Measurements from ENCODE around the gene PSMC1.
A peak's percentile ranks its signal among the peaks of the same experiment; 100 is the strongest.

Gene PSMC1

DNA sequence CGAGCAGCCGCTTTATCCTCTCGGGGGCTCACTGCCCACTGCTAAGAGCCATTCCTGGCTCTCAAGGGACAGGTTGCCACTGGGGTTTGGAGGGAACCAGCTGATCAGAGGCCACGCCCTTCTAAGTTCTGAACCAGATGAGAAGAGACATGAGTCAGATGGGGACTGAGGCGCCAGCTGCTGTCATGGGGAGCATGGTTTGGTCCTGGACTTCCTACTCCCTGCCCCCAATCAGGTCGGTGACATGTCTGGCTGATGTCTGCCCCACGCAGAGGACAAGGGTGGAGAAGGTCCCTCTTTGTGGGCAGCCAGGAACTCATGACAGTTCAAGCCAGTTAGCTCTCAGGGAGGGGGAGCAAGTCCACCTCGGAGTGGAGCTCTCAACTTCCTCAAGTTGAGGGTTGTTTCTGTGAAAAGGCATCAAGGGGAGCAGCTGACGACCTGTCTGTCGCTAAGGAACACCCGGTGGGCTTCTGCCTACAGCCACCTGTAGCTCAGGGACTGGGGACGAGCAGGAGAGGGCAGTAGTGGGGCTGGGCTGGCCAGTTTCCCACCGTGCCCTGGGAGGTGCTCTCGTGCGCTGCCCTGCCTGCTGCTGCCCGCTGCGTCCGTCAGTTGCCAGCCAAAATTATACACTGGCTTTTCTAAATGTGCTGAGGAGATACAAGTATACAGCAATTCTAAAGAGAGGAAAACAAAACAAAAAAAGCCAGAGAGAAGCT is 20.5 kb downstream of the PSMC1 start:
- DNase-seq (ENCODE audit: low read depth) = no peak

DNA sequence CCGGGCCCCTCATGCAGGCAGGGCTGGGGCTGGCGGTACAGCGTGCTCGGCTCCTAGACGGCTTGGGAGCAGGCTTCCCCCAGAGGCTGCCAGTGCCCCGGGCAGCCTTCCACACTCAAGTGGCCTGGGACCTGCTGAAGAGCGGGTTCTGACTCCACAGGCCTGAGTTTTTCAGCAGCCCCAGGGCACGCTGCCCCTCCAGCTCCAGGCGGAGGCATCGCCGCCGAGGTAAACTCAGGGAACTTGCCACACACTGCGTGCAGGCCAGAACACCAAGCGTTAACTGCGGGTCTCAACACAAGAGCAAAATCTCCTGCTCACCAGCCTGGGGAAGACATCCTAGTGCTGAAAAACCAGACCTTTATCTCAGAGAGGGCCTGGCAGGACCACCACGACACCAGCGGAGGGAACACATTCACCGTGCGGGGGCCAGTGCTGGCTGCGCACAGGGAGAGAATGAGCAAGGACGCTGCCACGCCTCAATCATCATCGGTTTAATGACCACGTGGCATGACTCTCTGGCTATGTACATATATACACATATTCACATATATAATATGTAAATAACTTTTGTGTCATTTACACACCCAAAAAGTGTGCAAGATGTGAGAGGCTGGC is 21.3 kb downstream of the PSMC1 start:
- DNase-seq (ENCODE audit: low read depth) = no peak

DNA sequence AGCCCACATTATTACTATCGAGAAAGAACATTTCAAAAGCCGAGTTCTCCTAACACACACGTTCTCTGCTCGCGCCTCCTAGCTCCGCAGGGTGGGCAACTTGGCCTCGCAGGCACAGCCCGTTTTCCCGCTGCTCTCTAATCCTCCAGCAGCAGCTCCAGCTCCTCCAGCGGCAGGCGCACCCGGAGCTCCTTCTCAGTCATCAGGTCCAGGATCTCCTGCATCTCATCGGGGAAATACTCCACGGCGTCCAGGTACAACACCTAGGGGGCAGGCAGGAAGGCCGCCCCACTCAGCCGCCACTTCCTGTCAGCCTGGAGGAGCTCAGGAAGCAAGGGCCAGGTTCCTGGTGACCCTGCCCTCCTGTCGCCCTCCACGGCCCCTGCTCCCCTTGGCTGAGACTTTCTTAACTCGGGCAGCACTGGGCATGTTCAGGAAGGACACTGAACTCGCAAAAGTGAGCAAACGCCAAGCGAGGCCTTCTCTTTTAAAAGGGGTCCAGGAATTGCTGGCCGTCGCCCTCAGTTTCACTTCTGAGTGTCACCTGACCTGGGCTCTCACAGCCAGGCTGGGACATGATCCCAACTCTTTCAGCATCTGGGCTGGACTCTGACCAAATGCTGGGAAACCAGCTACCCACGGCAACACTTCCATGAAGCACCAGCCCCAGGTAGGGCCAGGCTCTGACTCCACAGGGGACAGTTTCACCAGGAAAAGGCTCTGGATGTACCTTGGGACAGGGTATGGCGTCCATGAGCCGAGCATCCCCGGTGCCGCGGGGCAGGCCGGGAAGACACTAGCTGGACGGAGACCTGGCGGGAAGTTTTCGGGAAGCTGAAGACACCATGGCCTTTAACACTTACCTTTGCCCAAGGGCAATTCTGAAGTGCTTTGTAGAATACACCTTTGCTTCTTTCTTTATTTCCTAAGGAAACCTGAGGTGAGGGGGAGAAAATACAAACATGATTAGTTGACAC is 22.1 kb downstream of the PSMC1 start:
- no peak for DNase-seq (ENCODE audit: low read depth)

DNA sequence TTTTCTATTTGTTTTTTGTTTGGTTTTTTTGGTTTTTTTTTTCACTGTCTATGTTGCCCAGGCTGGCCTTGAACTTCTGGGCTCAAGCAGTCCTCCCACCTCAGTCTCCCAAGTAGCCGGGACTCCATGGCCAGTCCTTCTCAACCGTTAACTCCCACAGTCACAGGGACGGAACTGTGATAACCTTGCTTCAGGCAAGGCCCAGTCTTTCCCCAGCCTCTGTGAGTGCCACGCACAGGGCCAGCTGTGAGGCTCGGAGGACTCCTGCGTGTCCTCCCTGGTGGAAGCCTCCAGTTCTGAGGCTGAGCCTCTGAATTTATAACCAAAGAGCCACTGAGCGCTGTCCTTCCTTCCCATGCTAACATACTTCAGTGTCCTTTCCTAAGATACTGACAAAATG is 23.7 kb downstream of the PSMC1 start:
- no peak for DNase-seq (ENCODE audit: low read depth)

DNA sequence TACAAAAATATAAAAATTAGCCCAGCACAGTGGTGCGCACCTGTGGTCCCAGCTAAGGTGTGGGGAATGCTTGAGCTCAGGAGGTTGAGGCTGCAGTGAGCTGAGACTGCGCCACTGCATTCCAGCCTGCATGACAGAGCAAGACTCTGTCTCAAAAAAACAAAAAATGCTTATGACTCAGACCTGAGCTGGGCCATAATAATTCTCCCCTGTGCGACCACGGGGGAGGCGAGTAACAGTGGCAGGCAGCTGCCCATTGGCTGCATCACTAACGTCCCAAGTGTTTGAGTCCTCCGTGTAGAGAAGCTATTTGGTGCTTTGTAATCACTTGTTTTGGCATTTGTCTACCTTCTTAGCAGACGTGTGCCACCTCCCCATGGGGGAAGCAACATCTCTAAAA is 24.9 kb downstream of the PSMC1 start:
- peak; percentile 60 for DNase-seq (ENCODE audit: low read depth)

DNA sequence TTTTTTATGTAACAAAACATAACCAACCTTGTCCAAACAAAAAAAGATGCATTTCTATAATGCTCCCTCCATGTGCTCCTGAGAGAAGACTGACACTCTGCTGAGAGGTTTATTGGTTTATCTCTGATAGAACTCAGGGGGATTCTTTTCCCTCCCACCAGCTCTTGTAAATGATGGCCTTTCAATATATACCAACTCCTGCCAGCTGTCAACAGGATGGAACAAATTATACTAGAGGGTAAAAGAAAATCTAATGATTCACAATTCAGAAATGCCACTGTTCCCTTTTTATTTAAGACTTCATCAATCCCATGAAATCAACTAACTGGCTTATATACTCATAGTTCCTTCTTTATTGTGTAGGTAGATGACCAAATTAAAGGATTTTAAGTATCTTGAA is 25.4 kb downstream of the PSMC1 start:
- DNase-seq (ENCODE audit: low read depth) = no peak

DNA sequence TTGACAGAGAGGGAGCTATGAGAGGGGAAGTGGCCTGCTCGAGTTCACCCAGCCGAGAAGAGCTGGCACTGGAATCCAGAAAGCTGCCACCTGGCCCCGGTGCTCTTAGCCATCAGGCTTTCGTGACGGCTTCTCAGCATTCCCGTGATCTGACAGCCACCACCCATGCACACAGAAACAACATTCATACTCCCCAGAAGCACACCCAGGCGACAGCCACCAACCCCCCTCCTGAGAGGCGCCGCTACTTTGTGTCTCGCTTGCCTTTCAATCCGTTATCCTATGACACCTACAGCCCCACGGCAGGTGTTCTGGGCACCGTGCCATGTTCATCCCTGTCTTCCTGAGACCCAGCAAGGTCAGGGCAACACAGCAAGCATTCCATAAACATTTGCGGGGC is 31.4 kb downstream of the PSMC1 start:
- no peak for DNase-seq (ENCODE audit: low read depth)

DNA sequence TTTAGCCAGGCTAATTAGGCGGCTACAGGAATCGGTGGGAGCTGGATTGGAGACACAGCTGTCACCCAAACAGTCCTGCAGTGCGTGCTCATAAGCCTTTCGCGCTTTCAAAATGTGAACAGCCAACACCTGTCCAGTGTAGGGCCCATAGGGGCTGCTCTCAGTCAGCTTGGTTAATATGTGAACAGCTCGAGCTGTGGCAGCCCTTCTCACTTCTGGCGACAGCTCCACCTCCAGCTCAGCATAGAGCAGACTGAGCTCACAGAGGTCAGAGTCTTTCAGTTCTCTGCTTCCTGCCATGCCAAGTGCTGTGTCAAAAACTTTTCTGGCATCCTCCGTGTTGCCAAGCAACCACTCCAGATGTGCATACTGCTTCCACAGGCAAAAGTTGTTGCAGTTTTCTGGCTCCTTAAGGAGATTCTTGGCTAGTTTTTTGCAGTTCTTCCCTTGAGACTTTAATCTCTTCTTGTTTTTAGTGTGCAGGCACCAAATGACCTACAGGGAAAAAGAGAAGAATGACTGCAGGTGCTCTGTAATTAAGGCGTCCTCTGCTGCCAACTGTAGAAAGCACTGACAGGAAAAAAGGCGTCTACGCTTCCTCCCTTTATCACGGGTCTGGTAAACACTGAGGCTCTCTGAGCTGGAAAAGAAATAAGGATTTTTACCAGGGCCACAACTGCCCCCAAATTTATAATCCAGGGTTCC is 32.5 kb downstream of the PSMC1 start:
- no peak for DNase-seq (ENCODE audit: low read depth)

DNA sequence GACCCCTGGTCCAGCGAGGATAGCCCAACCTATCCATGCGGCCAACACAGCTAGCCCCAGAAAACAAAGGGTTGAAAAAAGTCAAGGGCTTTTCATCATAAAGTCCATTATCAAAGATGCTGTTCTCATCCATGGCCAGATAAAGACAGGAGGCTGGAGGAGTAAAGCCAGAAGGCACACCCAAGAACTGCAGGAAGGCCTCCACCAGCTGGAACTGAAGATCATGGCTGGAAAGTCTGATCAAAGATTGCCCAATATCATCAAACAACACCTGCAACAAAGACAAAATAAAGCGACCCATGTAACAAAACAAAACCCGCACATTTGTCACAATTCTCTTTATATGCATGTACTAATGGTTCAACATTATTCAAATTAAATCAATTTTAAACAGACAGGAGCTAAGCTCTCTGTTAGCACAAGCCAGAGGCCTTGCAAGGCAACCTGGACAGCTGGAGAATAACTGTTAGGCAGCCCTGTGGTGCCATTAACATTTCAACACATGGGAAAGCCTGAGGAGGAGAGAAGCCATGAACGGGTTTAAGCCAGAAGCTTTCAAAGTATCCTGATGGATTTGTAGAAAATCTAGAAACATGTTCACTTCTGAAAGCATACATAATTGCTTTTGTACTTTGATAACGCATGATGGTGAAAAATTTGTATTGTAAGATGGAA is 34.1 kb downstream of the PSMC1 start:
- DNase-seq (ENCODE audit: low read depth) = no peak

DNA sequence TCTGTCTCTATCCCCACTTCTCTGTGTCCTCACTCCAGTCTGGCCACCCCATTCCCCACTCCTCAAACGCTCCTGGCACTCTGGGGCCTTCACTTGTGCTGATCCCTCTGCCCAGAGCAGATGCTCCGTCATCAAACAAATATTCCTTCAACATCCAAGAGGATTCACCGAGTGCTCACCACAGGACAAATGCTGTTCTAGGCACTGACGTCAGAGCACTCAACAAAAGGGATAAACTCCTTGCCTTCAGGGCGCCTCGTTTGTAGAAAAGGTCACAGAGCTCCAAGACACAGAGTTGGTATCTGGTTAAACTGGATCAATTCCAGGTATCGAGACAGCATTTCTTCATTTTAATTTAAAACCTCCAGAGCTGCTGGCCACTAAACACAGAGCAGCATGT is 35.3 kb downstream of the PSMC1 start:
- DNase-seq (ENCODE audit: low read depth) = no peak

DNA sequence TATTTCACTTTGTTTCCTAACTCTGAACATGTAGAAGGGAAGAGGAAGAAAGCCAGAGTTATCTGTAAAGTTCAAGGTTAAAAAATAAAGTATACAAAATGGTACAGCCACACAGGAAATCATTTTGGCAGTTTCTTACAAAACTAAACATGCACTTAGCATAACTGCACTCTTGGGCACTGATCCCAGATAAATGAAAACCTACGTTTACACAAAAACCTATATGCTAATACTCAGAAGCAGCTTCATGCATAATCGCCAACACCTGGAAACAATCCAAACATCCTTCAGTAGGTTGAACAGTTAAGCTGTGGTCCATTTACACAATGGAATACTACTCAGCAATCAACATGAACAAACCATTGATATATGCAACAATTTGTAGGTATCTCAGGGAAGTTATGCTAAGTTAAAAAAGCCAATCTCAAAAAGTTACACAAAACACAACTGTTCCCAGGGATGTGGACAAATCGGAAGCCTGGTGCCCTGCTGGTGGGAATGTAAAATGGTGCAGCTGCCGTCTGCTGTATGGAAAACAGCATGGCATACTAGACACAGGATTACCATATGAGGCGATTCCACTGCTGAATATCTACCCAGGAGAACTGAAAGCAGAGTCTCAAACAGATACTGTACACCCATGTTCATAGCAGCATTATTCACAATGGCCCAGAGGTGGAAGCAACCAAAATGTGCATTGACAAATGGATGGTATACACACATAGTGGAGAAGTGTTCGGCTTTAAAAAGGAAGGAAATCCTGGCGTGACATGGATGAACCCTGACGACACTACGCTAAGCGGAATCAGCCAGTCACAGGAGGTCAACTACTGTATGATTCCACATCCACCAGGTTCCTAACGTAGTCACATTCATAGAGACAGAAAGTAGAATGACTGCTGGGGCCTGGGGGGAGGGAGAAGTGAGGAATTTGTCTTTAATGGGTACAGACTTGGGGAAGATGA is 37.7 kb downstream of the PSMC1 start:
- no peak for DNase-seq (ENCODE audit: low read depth)

DNA sequence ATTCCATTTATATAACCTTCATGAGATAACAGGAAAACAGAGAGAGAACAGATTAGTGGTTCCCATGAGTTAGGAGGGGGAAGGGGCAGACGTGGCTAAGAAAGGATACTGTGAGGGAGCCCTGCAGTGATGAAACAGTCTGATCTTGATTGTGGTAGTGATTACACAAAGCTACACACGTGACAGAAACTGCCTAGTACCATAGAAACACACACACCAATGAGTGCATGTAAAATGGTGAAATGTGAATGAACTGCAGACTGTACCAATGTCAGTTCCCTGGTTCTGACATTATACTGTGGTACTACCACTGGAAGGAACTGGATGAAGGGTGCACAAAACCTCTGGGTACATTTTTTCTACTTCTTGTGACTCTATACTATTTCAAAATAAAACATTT is 38.5 kb downstream of the PSMC1 start:
- no peak for DNase-seq (ENCODE audit: low read depth)

DNA sequence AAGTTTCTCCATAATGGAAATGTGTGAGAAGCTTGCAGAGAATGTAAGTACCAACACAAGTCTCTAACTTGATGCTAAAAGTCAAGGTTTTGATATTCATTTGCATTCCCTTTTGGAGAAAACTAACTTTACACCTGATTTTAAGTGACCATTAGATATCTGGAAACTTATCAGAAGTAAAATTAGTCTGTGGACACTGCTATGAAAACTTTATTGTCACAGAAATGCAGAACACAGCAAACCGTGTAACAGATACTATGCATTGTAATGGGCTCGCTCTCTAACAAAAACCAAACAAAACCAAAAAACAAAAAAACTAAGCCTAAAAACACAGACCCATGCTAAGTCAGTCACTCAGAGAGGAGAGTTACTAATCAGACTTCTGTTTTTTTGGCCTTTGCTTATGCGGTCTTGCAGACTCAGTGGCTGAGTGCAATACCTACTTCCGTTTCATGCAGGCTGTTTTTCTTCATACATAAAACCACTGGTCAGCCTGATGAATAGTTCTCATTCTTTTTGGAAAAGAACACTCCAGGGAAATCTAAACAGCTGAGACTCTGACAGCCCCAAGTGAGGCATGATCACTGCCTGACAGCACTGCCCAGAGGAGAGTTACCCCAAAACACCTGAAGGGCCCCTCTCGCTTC is 39.6 kb downstream of the PSMC1 start:
- no peak for DNase-seq (ENCODE audit: low read depth)

DNA sequence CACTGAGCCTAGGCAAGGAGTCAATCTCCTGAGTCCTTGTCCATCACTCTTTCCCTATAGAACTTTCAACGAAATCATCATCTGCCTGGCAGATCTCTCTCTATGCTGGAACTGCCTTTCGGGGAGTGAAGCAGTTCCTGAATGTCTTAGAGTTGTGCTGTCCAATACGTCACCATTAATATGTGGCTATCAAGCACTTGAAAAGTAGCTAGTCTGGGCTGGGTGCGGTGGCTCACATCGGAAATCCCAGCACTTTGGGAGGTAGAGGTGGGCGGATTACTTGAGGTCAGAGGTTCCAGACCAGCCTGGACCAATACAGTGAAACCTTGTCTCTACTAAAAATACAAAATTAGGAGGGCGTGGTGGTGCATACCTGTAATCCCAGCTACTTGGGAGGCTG is 40.3 kb downstream of the PSMC1 start:
- no peak for DNase-seq (ENCODE audit: low read depth)

DNA sequence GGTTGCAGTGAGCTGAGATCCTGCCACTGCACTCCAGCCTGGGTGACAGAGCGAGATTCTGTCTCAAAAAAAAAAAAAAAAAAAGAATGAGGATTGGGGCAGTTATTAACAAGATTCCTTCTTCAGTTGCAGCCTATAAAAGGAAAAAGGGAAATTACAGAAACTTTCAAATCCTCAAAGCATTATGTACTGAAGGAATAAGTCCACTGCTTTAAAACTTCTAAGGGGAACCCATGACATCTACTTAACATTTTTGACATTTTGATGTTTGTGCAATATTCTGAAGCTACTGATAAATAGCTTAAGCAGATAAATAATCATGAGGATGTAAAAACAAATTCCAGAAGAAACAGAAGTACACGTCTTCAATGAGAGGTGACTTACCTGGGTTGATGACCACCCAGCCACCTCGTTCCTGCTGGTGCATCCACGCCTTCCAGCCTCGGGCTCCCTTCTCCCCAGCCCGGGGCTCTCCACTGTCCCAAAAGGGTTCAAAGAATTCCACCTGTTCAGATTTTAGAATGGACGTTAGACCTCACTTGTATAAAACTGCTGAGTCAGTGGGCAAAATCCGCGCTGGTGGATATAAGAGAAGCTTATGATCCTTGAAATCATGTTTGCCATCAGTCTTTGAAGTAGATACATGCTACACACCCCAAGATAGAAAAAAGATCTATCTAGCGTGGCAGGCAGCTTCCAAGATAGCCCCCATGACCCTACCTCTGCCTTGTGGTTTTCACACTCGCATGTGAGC is 41.7 kb downstream of the PSMC1 start:
- DNase-seq (ENCODE audit: low read depth) = no peak

DNA sequence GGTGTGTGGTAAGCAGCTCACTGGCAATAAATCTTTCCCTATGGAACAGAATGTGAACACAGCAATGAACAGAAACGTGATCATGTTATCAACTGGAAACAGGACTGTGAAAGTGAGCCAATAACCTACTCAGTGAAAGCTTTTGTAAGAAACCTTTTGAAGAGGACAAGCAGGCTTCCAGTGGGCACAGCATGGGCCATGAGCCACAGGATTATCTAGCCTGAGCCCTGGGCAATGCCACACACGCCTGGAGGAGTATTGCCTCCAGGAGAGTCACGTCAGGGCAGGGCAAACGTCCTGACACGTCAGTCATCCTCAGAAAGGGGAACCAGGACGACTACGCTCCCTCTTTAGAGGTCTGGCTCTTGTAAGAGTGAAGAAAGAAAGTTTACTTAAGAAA is 43.1 kb downstream of the PSMC1 start:
- no peak for DNase-seq (ENCODE audit: low read depth)

DNA sequence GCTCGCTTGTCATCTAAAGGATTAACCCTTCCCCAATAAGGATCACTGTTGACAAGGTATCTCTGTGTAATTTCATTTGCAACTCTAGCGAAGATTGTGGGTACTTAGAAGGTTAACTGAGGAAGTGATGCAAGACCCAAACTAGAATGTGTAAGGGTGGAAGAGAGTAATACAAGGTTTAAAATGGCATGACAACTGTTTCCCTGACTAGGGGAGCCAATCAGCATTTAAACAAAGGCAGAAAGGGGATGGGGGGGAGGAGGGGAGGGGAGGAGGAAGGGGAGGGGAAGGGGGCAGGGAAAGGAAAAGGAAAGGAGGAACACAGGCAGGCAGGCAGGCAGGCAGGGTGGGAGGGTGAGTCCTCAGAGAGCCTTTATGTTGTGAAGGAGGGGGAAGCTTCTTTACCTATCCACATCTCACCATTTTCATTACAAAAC is 44.3 kb downstream of the PSMC1 start:
- DNase-seq (ENCODE audit: low read depth) = no peak

DNA sequence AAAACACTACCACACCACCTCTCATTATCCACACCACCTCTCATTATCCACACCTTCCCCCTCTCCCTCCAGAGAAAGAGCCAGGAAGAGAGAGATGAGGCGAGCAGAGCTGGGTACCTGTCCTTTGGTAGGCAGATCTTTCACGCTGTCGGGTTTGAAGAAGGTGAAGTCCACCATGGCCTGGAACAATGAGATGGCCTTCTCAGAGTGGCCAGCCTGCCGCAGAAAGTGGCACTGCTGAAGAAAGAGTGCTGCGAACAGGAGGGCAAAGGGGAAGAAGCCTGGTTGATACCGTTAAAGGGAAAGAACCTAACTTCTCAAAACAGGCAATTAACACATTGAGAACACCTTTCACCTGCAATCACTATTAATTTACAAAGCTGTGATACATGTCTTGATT is 44.8 kb downstream of the PSMC1 start:
- no peak for DNase-seq (ENCODE audit: low read depth)

DNA sequence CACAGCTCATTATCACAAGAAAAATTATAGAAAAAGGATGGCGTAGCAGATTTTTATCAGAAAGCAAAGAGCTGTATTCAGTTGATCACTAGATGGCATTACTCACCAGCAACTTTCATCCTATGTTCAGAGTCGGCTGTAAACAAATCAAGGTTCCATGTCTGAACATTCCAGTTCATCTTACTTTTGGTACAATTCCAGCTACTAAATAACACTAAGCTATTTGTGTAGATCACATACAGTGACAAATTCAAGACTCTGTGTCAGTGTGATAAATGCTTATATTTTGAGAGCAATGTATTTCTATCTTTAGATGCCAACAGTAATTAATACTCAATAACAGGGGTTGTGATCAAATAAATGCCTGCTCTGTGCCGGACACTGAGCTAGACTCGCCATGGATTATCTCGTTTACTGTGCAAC is 45.3 kb downstream of the PSMC1 start:
- DNase-seq (ENCODE audit: low read depth) = peak; percentile 41
